Breast epithelium (tissue), 4 donors: Measurements from ENCODE around the gene LCAT. TPM values are rescaled to one million over a fixed set of nuclear protein-coding genes. Genes with fewer than 3 reads are reported as not detected.

ENCODE experiments used
- DNase-seq, 2 donors: peaks; one replicate each; pipeline ENCODE4 v3.0.0-alpha.2; 2019; ENCODE audit warnings: low spot score in 2 of 2
- H3K27ac ChIP-seq, 2 donors: fragments of 200-600 bp; sonication (generic) in 1 of 2; one replicate each; pipeline ENCODE4 v1.5.1; 2016 to 2019; ENCODE audit warnings: mild to moderate bottlenecking in 1 of 2
- H3K27me3 ChIP-seq, 2 donors: fragments of 200-600 bp; sonication (generic) in 1 of 2; one replicate each; pipeline versions ENCODE4 v1.5.1 to v1.6.0; 2017 to 2019; ENCODE audit warnings: control low read depth in 1 of 2, mild to moderate bottlenecking in 1 of 2
- H3K36me3 ChIP-seq: fragments of 200-600 bp; one replicate; pipeline ENCODE4 v1.5.1; 2019
- H3K4me1 ChIP-seq, 2 donors: fragments of 200-600 bp; sonication (generic); one replicate each; pipeline ENCODE4 v1.5.1; 2016 to 2019; ENCODE audit warnings: control low read depth in 1 of 2
- H3K4me3 ChIP-seq, 3 donors: fragments of 200-600 bp; sonication (generic); 1 replicate in 2 of 3; 2 replicates in 1 of 3; pipeline ENCODE4 v1.5.1; 2016 to 2019; ENCODE audit warnings: mild to moderate bottlenecking in 3 of 3, moderate library complexity in 2 of 3
- H3K9me3 ChIP-seq, 2 donors: fragments of 200-600 bp; sonication (generic) in 1 of 2; one replicate each; pipeline ENCODE4 v1.5.1; 2016 to 2019; ENCODE audit warnings: control low read depth in 1 of 2
- POLR2A ChIP-seq: fragments of 450-650 bp; IDR thresholded peaks from one replicate; pipeline ENCODE4 v1.6.1; 2016; ENCODE audit warnings: antibody characterized with exemption, mild to moderate bottlenecking, moderate library complexity
- POLR2AphosphoS5 ChIP-seq, 3 donors: sonication (generic); formaldehyde crosslinking; IDR thresholded peaks; one replicate each; pipeline ENCODE4 v1.6.1; 2017; ENCODE audit warnings: antibody characterized with exemption in 3 of 3
- intact Hi-C: fragments of 100-400 bp; cut with DNase I; formaldehyde crosslinking; loops from one replicate; pipeline ENCODE4 v1.15.1; 2023; ENCODE audit warnings: low total_unique reads
- total RNA-seq, 3 donors: library from RNA; depleted of rRNA; stranded (reverse); fragments of >200 nt; gene quantifications; one replicate each; pipeline ENCODE4 v1.1.0, GENCODE V29; 2016
- TF ChIP-seq, protein P1 (sequence below), 3 donors: fragments of 450-650 bp; IDR thresholded peaks; one replicate each; pipeline ENCODE4 v1.5.1; 2016 to 2017; ENCODE audit warnings: antibody characterized with exemption in 3 of 3, mild to moderate bottlenecking in 3 of 3, moderate library complexity in 3 of 3

Gene LCAT
- total RNA-seq, 3 donors from 2014 or later = 11.8 to 18.6 (median 15.4) TPM

GRCh38 chr16:67948015-67948414 is 4.1 kb upstream of the LCAT start:
- no peaks in the 10 kb centered on the region for H3K9me3 ChIP-seq
- H3K4me3 ChIP-seq = no peak overlapping the region
- intact Hi-C loops = no loop called here
- H3K4me1 ChIP-seq = peaks cover 0 to 8% of the 10 kb centered on the region in 2 donors
- no peak for TF ChIP-seq POLR2A
- H3K36me3 ChIP-seq = no peaks in the 10 kb centered on the region
- H3K27me3 ChIP-seq = no peaks in the 10 kb centered on the region
- DNase-seq = no peak
- no peak overlapping the region for H3K27ac ChIP-seq

DNA sequence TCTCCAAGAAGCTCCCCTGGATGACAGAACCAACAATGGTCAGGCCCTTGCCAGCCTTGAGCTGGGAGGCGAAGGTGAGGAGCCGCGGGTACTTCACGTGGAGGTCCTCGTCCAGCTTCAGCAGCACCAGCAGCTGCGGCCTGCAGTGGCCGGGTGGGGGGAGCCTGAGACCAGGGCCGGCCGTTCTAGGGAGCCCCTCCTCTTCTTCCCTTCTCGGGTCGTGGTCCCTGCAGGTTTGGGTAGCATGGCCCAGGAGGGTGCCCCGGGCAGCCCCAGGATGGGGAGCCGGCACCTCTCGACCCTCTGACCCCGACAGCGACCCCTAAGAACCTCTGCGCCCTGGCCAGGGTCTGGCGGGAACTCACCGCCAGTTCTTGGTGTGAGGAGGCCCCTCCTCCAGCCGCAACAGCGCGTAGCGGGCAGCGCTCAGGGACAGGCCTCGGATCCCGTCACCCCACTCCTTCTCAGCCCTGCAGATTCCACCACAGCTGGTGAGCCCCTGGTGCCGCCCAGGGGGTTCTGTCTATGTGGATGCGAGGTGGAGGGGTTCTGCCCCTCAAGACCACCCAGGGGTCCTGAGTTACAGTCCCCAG is 3.1 kb upstream of the LCAT start:
- Histone ChIP-seq H3K27me3 (no peaks in the 10 kb centered on the region), H3K36me3 (no peaks in the 10 kb centered on the region), H3K9me3 (no peaks in the 10 kb centered on the region), H3K27ac (peak overlapping the region in 1 of 2 donors; percentile 12), H3K4me3 (no peak overlapping the region), H3K4me1 (peaks cover 0 to 8% of the 10 kb centered on the region in 2 donors)
- intact Hi-C loops = no loop called here
- no peak for DNase-seq
- TF ChIP-seq POLR2AphosphoS5 (IDR thresholded peaks at IDR 0.05) (no peak), POLR2A (no peak)
- TF ChIP-seq, protein P1, sequence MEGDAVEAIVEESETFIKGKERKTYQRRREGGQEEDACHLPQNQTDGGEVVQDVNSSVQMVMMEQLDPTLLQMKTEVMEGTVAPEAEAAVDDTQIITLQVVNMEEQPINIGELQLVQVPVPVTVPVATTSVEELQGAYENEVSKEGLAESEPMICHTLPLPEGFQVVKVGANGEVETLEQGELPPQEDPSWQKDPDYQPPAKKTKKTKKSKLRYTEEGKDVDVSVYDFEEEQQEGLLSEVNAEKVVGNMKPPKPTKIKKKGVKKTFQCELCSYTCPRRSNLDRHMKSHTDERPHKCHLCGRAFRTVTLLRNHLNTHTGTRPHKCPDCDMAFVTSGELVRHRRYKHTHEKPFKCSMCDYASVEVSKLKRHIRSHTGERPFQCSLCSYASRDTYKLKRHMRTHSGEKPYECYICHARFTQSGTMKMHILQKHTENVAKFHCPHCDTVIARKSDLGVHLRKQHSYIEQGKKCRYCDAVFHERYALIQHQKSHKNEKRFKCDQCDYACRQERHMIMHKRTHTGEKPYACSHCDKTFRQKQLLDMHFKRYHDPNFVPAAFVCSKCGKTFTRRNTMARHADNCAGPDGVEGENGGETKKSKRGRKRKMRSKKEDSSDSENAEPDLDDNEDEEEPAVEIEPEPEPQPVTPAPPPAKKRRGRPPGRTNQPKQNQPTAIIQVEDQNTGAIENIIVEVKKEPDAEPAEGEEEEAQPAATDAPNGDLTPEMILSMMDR (IDR thresholded peaks at IDR 0.05) = no peak

DNA sequence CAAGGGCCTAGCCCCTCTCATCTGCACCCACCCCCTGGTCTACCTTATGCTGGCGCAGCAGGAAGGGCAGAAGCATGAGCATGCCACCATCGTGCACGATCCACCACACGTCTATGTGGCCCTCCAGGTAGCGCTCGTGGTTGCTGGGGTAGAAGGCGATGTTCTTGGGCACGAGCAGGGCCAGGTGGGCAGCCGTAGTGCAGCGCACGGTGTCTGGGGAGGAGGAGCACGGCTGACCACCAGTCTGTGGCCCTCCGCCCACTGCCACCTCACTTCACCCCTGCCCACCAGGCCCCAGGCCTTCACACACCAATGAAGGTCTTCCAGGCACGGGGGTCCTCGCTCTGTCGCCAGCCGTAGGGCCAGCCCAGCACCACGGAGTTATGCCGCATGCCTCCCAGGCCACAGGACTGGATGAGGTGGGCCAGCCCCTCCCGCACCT is 2.2 kb upstream of the LCAT start:
- no peaks in the 10 kb centered on the region for H3K9me3 ChIP-seq
- TF ChIP-seq, protein P1 (IDR thresholded peaks at IDR 0.05) = no peak
- TF ChIP-seq POLR2AphosphoS5 (IDR thresholded peaks at IDR 0.05) = no peak
- TF ChIP-seq POLR2A = no peak
- peaks cover 0 to 8% of the 10 kb centered on the region in 2 donors for H3K4me1 ChIP-seq
- no peak for DNase-seq
- no peaks in the 10 kb centered on the region for H3K27me3 ChIP-seq
- H3K27ac ChIP-seq = peak overlapping the region in 1 of 2 donors; percentile 91
- no peak overlapping the region for H3K4me3 ChIP-seq
- intact Hi-C loops = no loop called here
- no peaks in the 10 kb centered on the region for H3K36me3 ChIP-seq

DNA sequence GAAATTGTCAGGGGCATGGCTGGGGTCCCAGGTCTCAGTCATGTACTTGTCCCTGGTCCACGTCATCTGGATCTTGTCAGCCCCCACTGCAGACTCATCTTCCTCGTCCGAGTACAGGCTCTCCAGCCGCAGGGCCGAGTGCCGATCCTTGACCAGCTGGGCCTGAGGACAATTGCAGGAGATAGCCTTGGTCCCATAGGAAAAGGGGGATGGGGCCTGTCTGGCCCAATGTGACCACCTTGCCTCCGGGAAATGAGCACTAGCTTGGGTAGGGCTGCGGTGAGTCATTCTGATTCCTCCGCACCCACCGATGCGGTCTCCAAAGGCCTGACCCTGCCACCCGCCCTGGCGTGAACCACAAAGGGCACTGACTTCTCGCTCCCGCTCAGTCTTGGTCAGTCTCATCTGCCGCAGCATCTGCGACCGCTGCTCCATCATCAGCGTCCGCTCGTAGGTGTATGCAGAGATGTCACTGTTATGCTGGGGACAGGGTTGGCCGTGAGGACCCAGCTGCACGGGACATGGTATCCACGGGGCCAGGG is 1.5 kb upstream of the LCAT start:
- H3K4me3 ChIP-seq = no peak overlapping the region
- no peaks in the 10 kb centered on the region for H3K27me3 ChIP-seq
- intact Hi-C loops = no loop called here
- no peak for TF ChIP-seq POLR2AphosphoS5 (IDR thresholded peaks at IDR 0.05)
- TF ChIP-seq, protein P1 (IDR thresholded peaks at IDR 0.05) = no peak
- no peak for TF ChIP-seq POLR2A
- H3K36me3 ChIP-seq = no peaks in the 10 kb centered on the region
- DNase-seq = no peak
- no peaks in the 10 kb centered on the region for H3K9me3 ChIP-seq
- H3K27ac ChIP-seq = peak overlapping the region in 1 of 2 donors; percentile 91
- peaks cover 0 to 8% of the 10 kb centered on the region in 2 donors for H3K4me1 ChIP-seq

GRCh38 chr16:67944690-67945391 is 921 bp upstream of the LCAT start:
- TF ChIP-seq POLR2A (no peak), POLR2AphosphoS5 (IDR thresholded peaks at IDR 0.05) (no peak)
- TF ChIP-seq, protein P1 (IDR thresholded peaks at IDR 0.05) = no peak
- Histone ChIP-seq H3K9me3 (no peaks in the 10 kb centered on the region), H3K27ac (peak overlapping the region; percentile 56 to 91), H3K27me3 (no peaks in the 10 kb centered on the region), H3K4me3 (no peak overlapping the region), H3K4me1 (peaks cover 0 to 8% of the 10 kb centered on the region in 2 donors), H3K36me3 (no peaks in the 10 kb centered on the region)
- DNase-seq = no peak
- intact Hi-C loops = no loop called here
